WTC11 (cell line): ENCODE measurements around the gene TFPI2. TPM values are rescaled to one million over a fixed set of nuclear protein-coding genes. Genes with fewer than 3 reads are reported as not detected.

Source experiments
- ATAC-seq: fragments of 200-7000 bp; cut with Tn5 transposase; 2 replicates; pipeline ENCODE4 v1.10.0; 2021; ENCODE audit warnings: mild to moderate bottlenecking, moderate library complexity
- CTCF ChIA-PET: fragments of 300-600 bp; sonication (Branson Sonifier 250); formaldehyde crosslinking; loops from one replicate; lab custom pipeline; 2021; ENCODE audit warnings: antibody characterized with exemption; lab: Charles Lee
- POLR2A ChIA-PET: fragments of 350-600 bp; sonication (Branson Sonifier 250); formaldehyde crosslinking; loops from one replicate; lab custom pipeline; 2021; ENCODE audit warnings: antibody characterized with exemption; lab: Charles Lee
- DNase-seq: peaks from one replicate; pipeline ENCODE4 v3.0.0; 2021; ENCODE audit warnings: low spot score
- H3K27ac Mint-ChIP-seq: 2 replicates; pipeline ENCODE4 v1.8.0; 2021; ENCODE audit warnings: mixed read lengths
- H3K27me3 Mint-ChIP-seq: 2 replicates; pipeline ENCODE4 v1.8.0; 2021; ENCODE audit warnings: low read depth, mild to moderate bottlenecking, moderate library complexity, mixed read lengths
- H3K36me3 Mint-ChIP-seq: 2 replicates; pipeline ENCODE4 v1.8.0; 2021; ENCODE audit warnings: mixed read lengths
- H3K4me1 Mint-ChIP-seq: 2 replicates; pipeline ENCODE4 v1.8.0; 2022; ENCODE audit warnings: mixed read lengths
- H3K4me3 Mint-ChIP-seq: 2 replicates; pipeline ENCODE4 v1.8.0; 2021; ENCODE audit warnings: mild to moderate bottlenecking, moderate library complexity, mixed read lengths
- H3K9me3 Mint-ChIP-seq: 2 replicates; pipeline ENCODE4 v1.8.0; 2021; ENCODE audit warnings: mixed read lengths
- CREM ChIP-seq: sonication (generic); formaldehyde crosslinking; IDR thresholded peaks from 2 replicates; pipeline ENCODE4 v1.8.1; 2022; ENCODE audit warnings: mild to moderate bottlenecking, missing genetic modification reagents, moderate library complexity
- FOXK1 ChIP-seq: sonication (generic); formaldehyde crosslinking; IDR thresholded peaks from 2 replicates; pipeline ENCODE4 v1.8.0; 2022; ENCODE audit warnings: mild to moderate bottlenecking, moderate library complexity, missing genetic modification reagents
- GRHL2 ChIP-seq: fragments of 250-450 bp; sonication (Bioruptor Pico); IDR thresholded peaks from 2 replicates; pipeline ENCODE4 v1.8.0; 2022; ENCODE audit warnings: mild to moderate bottlenecking, moderate library complexity; ENCODE audit not compliant: insufficient replicate concordance, severe bottlenecking
- IRF2 ChIP-seq: sonication (generic); formaldehyde crosslinking; IDR thresholded peaks from 2 replicates; pipeline ENCODE4 v1.8.0; 2022; ENCODE audit warnings: low read depth, missing genetic modification reagents, borderline replicate concordance
- JUN ChIP-seq: sonication (generic); formaldehyde crosslinking; IDR thresholded peaks from 2 replicates; pipeline ENCODE4 v1.8.0; 2023; ENCODE audit warnings: mild to moderate bottlenecking, missing genetic modification reagents
- MAX ChIP-seq: sonication (generic); formaldehyde crosslinking; IDR thresholded peaks from 2 replicates; pipeline ENCODE4 v1.8.0; 2022; ENCODE audit warnings: mild to moderate bottlenecking, missing genetic modification reagents
- MXD4 ChIP-seq: fragments of 250-450 bp; sonication (Bioruptor Pico); IDR thresholded peaks from 2 replicates; pipeline ENCODE4 v1.8.0; 2021; ENCODE audit warnings: mild to moderate bottlenecking, moderate library complexity, borderline replicate concordance
- NFE2L1 ChIP-seq: sonication (generic); formaldehyde crosslinking; IDR thresholded peaks from 2 replicates; pipeline ENCODE4 v1.8.1; 2023; ENCODE audit warnings: missing genetic modification reagents
- NFYB ChIP-seq: sonication (generic); formaldehyde crosslinking; conservative IDR thresholded peaks from 2 replicates; pipeline ENCODE4 v1.8.0; 2022; ENCODE audit warnings: low read depth, missing genetic modification reagents
- NR2C2 ChIP-seq: sonication (generic); formaldehyde crosslinking; IDR thresholded peaks from 2 replicates; pipeline ENCODE4 v1.8.0; 2022; ENCODE audit warnings: mild to moderate bottlenecking, missing genetic modification reagents
- SOX15 ChIP-seq: fragments of 250-450 bp; sonication (Bioruptor Pico); IDR thresholded peaks from 2 replicates; pipeline ENCODE4 v1.9.0; 2021; ENCODE audit warnings: mild to moderate bottlenecking
- TEAD4 ChIP-seq: sonication (generic); formaldehyde crosslinking; IDR thresholded peaks from 2 replicates; pipeline ENCODE4 v1.8.0; 2022; ENCODE audit warnings: mild to moderate bottlenecking, missing genetic modification reagents
- ZNF219 ChIP-seq: sonication (generic); formaldehyde crosslinking; IDR thresholded peaks from 2 replicates; pipeline ENCODE4 v1.8.0; 2023; ENCODE audit warnings: missing genetic modification reagents, mild to moderate bottlenecking, borderline replicate concordance
- ZNF232 ChIP-seq: sonication (generic); formaldehyde crosslinking; IDR thresholded peaks from 2 replicates; pipeline ENCODE4 v1.8.0; 2022; ENCODE audit warnings: mild to moderate bottlenecking, missing genetic modification reagents
- ZNF423 ChIP-seq: fragments of 250-450 bp; sonication (Bioruptor Pico); IDR thresholded peaks from 2 replicates; pipeline ENCODE4 v2.1.2; 2022; ENCODE audit warnings: mild to moderate bottlenecking, moderate library complexity
- ZNF512 ChIP-seq: sonication (generic); formaldehyde crosslinking; IDR thresholded peaks from 2 replicates; pipeline ENCODE4 v1.8.1; 2022; ENCODE audit warnings: missing genetic modification reagents, borderline replicate concordance
- total RNA-seq: library from RNA; stranded (reverse); gene quantifications from 3 replicates; pipeline ENCODE4 v1.2.3, GENCODE V29; 2021
- TF ChIP-seq, protein P1 (sequence below): fragments of 250-450 bp; sonication (Bioruptor Pico); IDR thresholded peaks from 2 replicates; pipeline ENCODE4 v1.9.0; 2021; ENCODE audit warnings: mild to moderate bottlenecking, borderline replicate concordance
- TF ChIP-seq, protein P2 (sequence below): fragments of 250-450 bp; sonication (Bioruptor Pico); IDR thresholded peaks from 2 replicates; pipeline ENCODE4 v1.9.0; 2021; ENCODE audit warnings: mild to moderate bottlenecking
- TF ChIP-seq, protein P3 (sequence below): sonication (generic); formaldehyde crosslinking; conservative IDR thresholded peaks from 2 replicates; pipeline ENCODE4 v1.8.1; 2022; ENCODE audit warnings: mild to moderate bottlenecking, missing genetic modification reagents

The TFPI2 gene
- total RNA-seq, 1 experiment from 2014 or later = 10.4 TPM

DNA sequence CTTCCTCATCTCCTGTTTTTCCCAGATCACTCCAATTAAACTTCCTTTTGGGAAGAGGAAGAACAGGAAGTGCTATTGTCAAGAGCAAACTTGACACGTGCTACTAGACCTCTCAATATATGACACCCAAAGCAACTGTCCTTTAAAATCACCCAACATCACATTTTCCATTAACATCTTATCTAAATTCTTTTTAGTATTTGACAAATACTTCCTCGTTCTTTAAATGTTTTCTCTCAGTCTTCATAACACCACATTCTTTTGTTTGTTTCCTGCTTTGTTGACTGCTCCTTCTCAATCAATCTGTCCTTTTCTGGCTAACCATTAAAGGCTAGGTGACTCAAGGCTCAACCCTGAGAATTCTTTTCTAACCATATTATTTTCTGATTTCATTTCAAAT, 7.1 kb upstream of the TFPI2 start:
- no peak for DNase-seq
- no peaks in the 10 kb centered on the region for H3K4me1 Mint-ChIP-seq
- CTCF ChIA-PET = interaction anchor here (0.9 kb wide), 1 partner anchor 297 kb away, joined by 4 read pairs; no protein-coding TSS in a partner anchor
- no peak for ATAC-seq
- no peaks in the 10 kb centered on the region for H3K36me3 Mint-ChIP-seq
- no peak overlapping the region for H3K27ac Mint-ChIP-seq
- H3K4me3 Mint-ChIP-seq = no peak overlapping the region
- POLR2A ChIA-PET = no interaction called here
- H3K27me3 Mint-ChIP-seq = peaks cover 1% of the 10 kb centered on the region; the same call in 1 of the 2 replicates
- H3K9me3 Mint-ChIP-seq = no peaks in the 10 kb centered on the region
- TF ChIP-seq, protein P1, sequence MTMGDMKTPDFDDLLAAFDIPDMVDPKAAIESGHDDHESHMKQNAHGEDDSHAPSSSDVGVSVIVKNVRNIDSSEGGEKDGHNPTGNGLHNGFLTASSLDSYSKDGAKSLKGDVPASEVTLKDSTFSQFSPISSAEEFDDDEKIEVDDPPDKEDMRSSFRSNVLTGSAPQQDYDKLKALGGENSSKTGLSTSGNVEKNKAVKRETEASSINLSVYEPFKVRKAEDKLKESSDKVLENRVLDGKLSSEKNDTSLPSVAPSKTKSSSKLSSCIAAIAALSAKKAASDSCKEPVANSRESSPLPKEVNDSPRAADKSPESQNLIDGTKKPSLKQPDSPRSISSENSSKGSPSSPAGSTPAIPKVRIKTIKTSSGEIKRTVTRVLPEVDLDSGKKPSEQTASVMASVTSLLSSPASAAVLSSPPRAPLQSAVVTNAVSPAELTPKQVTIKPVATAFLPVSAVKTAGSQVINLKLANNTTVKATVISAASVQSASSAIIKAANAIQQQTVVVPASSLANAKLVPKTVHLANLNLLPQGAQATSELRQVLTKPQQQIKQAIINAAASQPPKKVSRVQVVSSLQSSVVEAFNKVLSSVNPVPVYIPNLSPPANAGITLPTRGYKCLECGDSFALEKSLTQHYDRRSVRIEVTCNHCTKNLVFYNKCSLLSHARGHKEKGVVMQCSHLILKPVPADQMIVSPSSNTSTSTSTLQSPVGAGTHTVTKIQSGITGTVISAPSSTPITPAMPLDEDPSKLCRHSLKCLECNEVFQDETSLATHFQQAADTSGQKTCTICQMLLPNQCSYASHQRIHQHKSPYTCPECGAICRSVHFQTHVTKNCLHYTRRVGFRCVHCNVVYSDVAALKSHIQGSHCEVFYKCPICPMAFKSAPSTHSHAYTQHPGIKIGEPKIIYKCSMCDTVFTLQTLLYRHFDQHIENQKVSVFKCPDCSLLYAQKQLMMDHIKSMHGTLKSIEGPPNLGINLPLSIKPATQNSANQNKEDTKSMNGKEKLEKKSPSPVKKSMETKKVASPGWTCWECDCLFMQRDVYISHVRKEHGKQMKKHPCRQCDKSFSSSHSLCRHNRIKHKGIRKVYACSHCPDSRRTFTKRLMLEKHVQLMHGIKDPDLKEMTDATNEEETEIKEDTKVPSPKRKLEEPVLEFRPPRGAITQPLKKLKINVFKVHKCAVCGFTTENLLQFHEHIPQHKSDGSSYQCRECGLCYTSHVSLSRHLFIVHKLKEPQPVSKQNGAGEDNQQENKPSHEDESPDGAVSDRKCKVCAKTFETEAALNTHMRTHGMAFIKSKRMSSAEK (CRISPR knock-in tag) = no peak
- TF ChIP-seq NR2C2 (CRISPR knock-in tag) (no peak), FOXK1 (CRISPR knock-in tag) (no peak), NFYB (CRISPR knock-in tag) (no peak), MAX (CRISPR knock-in tag) (no peak), JUN (CRISPR knock-in tag) (no peak), SOX15 (CRISPR knock-in tag) (no peak), ZNF512 (CRISPR knock-in tag) (no peak), ZNF232 (no peak), ZNF219 (CRISPR knock-in tag) (no peak), NFE2L1 (CRISPR knock-in tag) (no peak), ZNF423 (no peak), GRHL2 (CRISPR knock-in tag) (no peak), IRF2 (CRISPR knock-in tag) (no peak), CREM (CRISPR knock-in tag) (no peak), MXD4 (CRISPR knock-in tag) (no peak), TEAD4 (CRISPR knock-in tag) (no peak)
- TF ChIP-seq, protein P2, sequence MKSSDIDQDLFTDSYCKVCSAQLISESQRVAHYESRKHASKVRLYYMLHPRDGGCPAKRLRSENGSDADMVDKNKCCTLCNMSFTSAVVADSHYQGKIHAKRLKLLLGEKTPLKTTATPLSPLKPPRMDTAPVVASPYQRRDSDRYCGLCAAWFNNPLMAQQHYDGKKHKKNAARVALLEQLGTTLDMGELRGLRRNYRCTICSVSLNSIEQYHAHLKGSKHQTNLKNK (CRISPR knock-in tag) = no peak
- TF ChIP-seq, all 79 proteins: peak for 0

- H3K27ac Mint-ChIP-seq = no peak overlapping the region
- TF ChIP-seq, protein P3, sequence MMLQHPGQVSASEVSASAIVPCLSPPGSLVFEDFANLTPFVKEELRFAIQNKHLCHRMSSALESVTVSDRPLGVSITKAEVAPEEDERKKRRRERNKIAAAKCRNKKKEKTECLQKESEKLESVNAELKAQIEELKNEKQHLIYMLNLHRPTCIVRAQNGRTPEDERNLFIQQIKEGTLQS (CRISPR knock-in tag) = no peak
- TF ChIP-seq FOXK1 (CRISPR knock-in tag) (no peak), ZNF423 (no peak), NFYB (CRISPR knock-in tag) (no peak), MXD4 (CRISPR knock-in tag) (no peak)
- POLR2A ChIA-PET = no interaction called here
- no peaks in the 10 kb centered on the region for H3K36me3 Mint-ChIP-seq
- CTCF ChIA-PET = no interaction called here
- no peak for ATAC-seq
- no peak for DNase-seq
- H3K27me3 Mint-ChIP-seq = peaks cover 16% of the 10 kb centered on the region
- H3K4me3 Mint-ChIP-seq = no peak overlapping the region
- no peaks in the 10 kb centered on the region for H3K9me3 Mint-ChIP-seq
- H3K4me1 Mint-ChIP-seq = no peaks in the 10 kb centered on the region
Measured at GRCh38 chr7:93895859-93896600, 5.5 kb upstream of the TFPI2 start.
